ENCODE measurements around the gene GPD1L.

GPD1L gene

GRCh38 chr3:32093204-32093603, 13.2 kb upstream of the GPD1L start:
- Histone ChIP-seq H3K27me3 (ENCODE audit: low read length) (no peaks in the 10 kb centered on the region), H3K9me3 (ENCODE audit: insufficient read depth, low read length) (0 out of 2 replicates have a peak, but pooled peaks cover 5% of the 10 kb centered on the region), H4K20me1 (ENCODE audit: low read depth, low read length) (no peaks in the 10 kb centered on the region), H3K27ac (ENCODE audit: low read depth, low read length) (no peak overlapping the region), H3K4me3 (ENCODE audit: insufficient read depth, low read length, poor library complexity, severe bottlenecking) (no peak overlapping the region), H3K9ac (ENCODE audit: low read length) (no peak overlapping the region), H2AFZ (ENCODE audit: low read depth, low read length, severe bottlenecking) (no peak overlapping the region), H3K36me3 (ENCODE audit: low read length) (no peaks in the 10 kb centered on the region), H3K4me2 (ENCODE audit: low read depth, low read length, poor library complexity, severe bottlenecking) (no peak overlapping the region), H3K9me2 (replicated peaks; ENCODE audit: insufficient read depth, low read length) (no peaks in the 10 kb centered on the region), H3K79me2 (ENCODE audit: insufficient read depth, low read length) (no peaks in the 10 kb centered on the region), H3F3A (ENCODE audit: insufficient read depth) (0 out of 2 replicates have a peak, but pooled peaks cover 6% of the 10 kb centered on the region)
- TF ChIP-seq EZH2phosphoT487 (conservative IDR thresholded peaks at IDR 0.05; ENCODE audit: low read length) (no peak), CTCF (IDR thresholded peaks at IDR 0.05; ENCODE audit: insufficient read depth, low read length, poor library complexity, severe bottlenecking) (no peak)

GRCh38 chr3:32095431-32095830, 11.0 kb upstream of the GPD1L start:
- Histone ChIP-seq H3K36me3 (ENCODE audit: low read length) (no peaks in the 10 kb centered on the region), H3K27ac (ENCODE audit: low read depth, low read length) (no peak overlapping the region)

GRCh38 chr3:32097768-32098167, 8.7 kb upstream of the GPD1L start:
- H2AFZ ChIP-seq (ENCODE audit: low read depth, low read length, severe bottlenecking) = no peak overlapping the region

More at GRCh38 chr3:32095431-32095830, 11.0 kb upstream of the GPD1L start:
- Histone ChIP-seq H3K79me2 (ENCODE audit: insufficient read depth, low read length) (no peaks in the 10 kb centered on the region), H3F3A (ENCODE audit: insufficient read depth) (0 out of 2 replicates have a peak, but pooled peaks cover 4% of the 10 kb centered on the region), H4K20me1 (ENCODE audit: low read depth, low read length) (no peaks in the 10 kb centered on the region), H2AFZ (ENCODE audit: low read depth, low read length, severe bottlenecking) (no peak overlapping the region), H3K4me3 (ENCODE audit: insufficient read depth, low read length, poor library complexity, severe bottlenecking) (no peak overlapping the region), H3K4me2 (ENCODE audit: low read depth, low read length, poor library complexity, severe bottlenecking) (no peak overlapping the region), H3K9me2 (replicated peaks; ENCODE audit: insufficient read depth, low read length) (no peaks in the 10 kb centered on the region), H3K9ac (ENCODE audit: low read length) (no peak overlapping the region), H3K27me3 (ENCODE audit: low read length) (no peaks in the 10 kb centered on the region), H3K9me3 (ENCODE audit: insufficient read depth, low read length) (no peaks in the 10 kb centered on the region)
- no peak for TF ChIP-seq EZH2phosphoT487 (conservative IDR thresholded peaks at IDR 0.05; ENCODE audit: low read length)
- no peak for TF ChIP-seq CTCF (IDR thresholded peaks at IDR 0.05; ENCODE audit: insufficient read depth, low read length, poor library complexity, severe bottlenecking)

More at GRCh38 chr3:32097768-32098167, 8.7 kb upstream of the GPD1L start:
- no peak overlapping the region for H3K27ac ChIP-seq (ENCODE audit: low read depth, low read length)
- no peaks in the 10 kb centered on the region for H3K9me2 ChIP-seq (replicated peaks; ENCODE audit: insufficient read depth, low read length)
- H4K20me1 ChIP-seq (ENCODE audit: low read depth, low read length) = no peaks in the 10 kb centered on the region
- no peak overlapping the region for H3K4me3 ChIP-seq (ENCODE audit: insufficient read depth, low read length, poor library complexity, severe bottlenecking)
- H3K79me2 ChIP-seq (ENCODE audit: insufficient read depth, low read length) = no peaks in the 10 kb centered on the region
- H3K4me2 ChIP-seq (ENCODE audit: low read depth, low read length, poor library complexity, severe bottlenecking) = no peak overlapping the region
- no peak for TF ChIP-seq EZH2phosphoT487 (conservative IDR thresholded peaks at IDR 0.05; ENCODE audit: low read length)
- TF ChIP-seq CTCF (IDR thresholded peaks at IDR 0.05; ENCODE audit: insufficient read depth, low read length, poor library complexity, severe bottlenecking) = no peak
- no peaks in the 10 kb centered on the region for H3K36me3 ChIP-seq (ENCODE audit: low read length)
- peaks cover 17% of the 10 kb centered on the region; the same call in 1 of the 2 replicates for H3K9me3 ChIP-seq (ENCODE audit: insufficient read depth, low read length)
- no peak overlapping the region for H3K9ac ChIP-seq (ENCODE audit: low read length)
- H3K27me3 ChIP-seq (ENCODE audit: low read length) = no peaks in the 10 kb centered on the region
- H3F3A ChIP-seq (ENCODE audit: insufficient read depth) = no peaks in the 10 kb centered on the region
